ENCODE data around the gene TCTN2. TPM values are rescaled to one million over a fixed set of nuclear protein-coding genes. Genes with fewer than 3 reads are reported as not detected.

Gene TCTN2
- total RNA-seq, 1 donor from 2014 or later: 15.8 TPM

- DNase-seq (ENCODE audit: low spot score): no peak
- Mint-ChIP-seq H3K36me3 (peaks cover 8% of the 10 kb centered on the region), H3K27me3 (ENCODE audit: insufficient read depth, low read depth) (peaks cover 4% of the 10 kb centered on the region), H3K27ac (peak overlapping the region; percentile 97), H3K9me3 (no peaks in the 10 kb centered on the region), H3K4me1 (peaks cover 15% of the 10 kb centered on the region), H3K4me3 (peak overlapping the region; percentile 93)
- no peaks in the 10 kb centered on the region for H3K27me3 ChIP-seq
- H4K20me1 ChIP-seq (ENCODE audit: low read depth): no peaks in the 10 kb centered on the region
- H2AFZ ChIP-seq (replicated peaks): peak overlapping the region; percentile 61
- peak overlapping the region; percentile 91 for H3K9ac ChIP-seq
- peak overlapping the region; percentile 84 for H3K4me3 ChIP-seq
- H3K36me3 ChIP-seq: no peaks in the 10 kb centered on the region
- H3K79me2 ChIP-seq (ENCODE audit: low read depth): peaks cover 41% of the 10 kb centered on the region
- peak overlapping the region; percentile 82 for H3K4me2 ChIP-seq
- peaks cover 6% of the 10 kb centered on the region for H3K4me1 ChIP-seq
- H3K9me3 ChIP-seq (ENCODE audit: low read depth): no peaks in the 10 kb centered on the region
- no peaks in the 10 kb centered on the region for H3F3A ChIP-seq (ENCODE audit: low read depth)
- TF ChIP-seq EZH2phosphoT487 (IDR thresholded peaks at IDR 0.05) (no peak), EZH2 (IDR thresholded peaks at IDR 0.05) (no peak), CTCF (IDR thresholded peaks at IDR 0.05) (no peak)
- peak overlapping the region; percentile 20 for H3K27ac ChIP-seq
These were observed 36.8 kb upstream of the TCTN2 start for GRCh38 chr12:123634142-123634561.

- peaks cover 3% of the 10 kb centered on the region for H3K79me2 ChIP-seq (ENCODE audit: low read depth)
- no peak overlapping the region for H2AFZ ChIP-seq (replicated peaks)
- no peaks in the 10 kb centered on the region for H3F3A ChIP-seq (ENCODE audit: low read depth)
- H3K4me3 Mint-ChIP-seq: no peak overlapping the region
- DNase-seq (ENCODE audit: low spot score): no peak
- no peaks in the 10 kb centered on the region for H3K9me3 Mint-ChIP-seq
- H3K9ac ChIP-seq: no peak overlapping the region
- H3K27ac Mint-ChIP-seq: no peak overlapping the region
- peaks cover 15% of the 10 kb centered on the region for H3K36me3 ChIP-seq
- H3K27ac ChIP-seq: no peak overlapping the region
- no peak overlapping the region for H3K4me2 ChIP-seq
- H3K36me3 Mint-ChIP-seq: peaks cover 14% of the 10 kb centered on the region
- no peaks in the 10 kb centered on the region for H4K20me1 ChIP-seq (ENCODE audit: low read depth)
- H3K27me3 Mint-ChIP-seq (ENCODE audit: insufficient read depth, low read depth): no peaks in the 10 kb centered on the region
- H3K4me1 Mint-ChIP-seq: no peaks in the 10 kb centered on the region
- H3K9me3 ChIP-seq (ENCODE audit: low read depth): no peaks in the 10 kb centered on the region
- H3K4me1 ChIP-seq: no peaks in the 10 kb centered on the region
- H3K27me3 ChIP-seq: no peaks in the 10 kb centered on the region
- H3K4me3 ChIP-seq: no peak overlapping the region
- TF ChIP-seq EZH2 (IDR thresholded peaks at IDR 0.05): no peak
- no peak for TF ChIP-seq CTCF (IDR thresholded peaks at IDR 0.05)
- TF ChIP-seq EZH2phosphoT487 (IDR thresholded peaks at IDR 0.05): no peak
These were observed 27.0 kb upstream of the TCTN2 start for GRCh38 chr12:123643911-123644310.

GRCh38 chr12:123645380-123645779, 25.5 kb upstream of the TCTN2 start:
- Mint-ChIP-seq H3K27me3 (ENCODE audit: insufficient read depth, low read depth) (no peaks in the 10 kb centered on the region), H3K36me3 (peaks cover 12% of the 10 kb centered on the region), H3K4me1 (no peaks in the 10 kb centered on the region), H3K4me3 (no peak overlapping the region), H3K27ac (no peak overlapping the region), H3K9me3 (no peaks in the 10 kb centered on the region)
- H4K20me1 ChIP-seq (ENCODE audit: low read depth): no peaks in the 10 kb centered on the region
- TF ChIP-seq EZH2 (IDR thresholded peaks at IDR 0.05) (no peak), EZH2phosphoT487 (IDR thresholded peaks at IDR 0.05) (no peak), CTCF (IDR thresholded peaks at IDR 0.05) (no peak)
- H3K79me2 ChIP-seq (ENCODE audit: low read depth): no peaks in the 10 kb centered on the region
- H3K27ac ChIP-seq: no peak overlapping the region
- no peak overlapping the region for H3K9ac ChIP-seq
- H3K36me3 ChIP-seq: peaks cover 15% of the 10 kb centered on the region
- DNase-seq (ENCODE audit: low spot score): no peak
- no peaks in the 10 kb centered on the region for H3F3A ChIP-seq (ENCODE audit: low read depth)
- no peak overlapping the region for H3K4me2 ChIP-seq
- no peak overlapping the region for H2AFZ ChIP-seq (replicated peaks)
- H3K4me3 ChIP-seq: no peak overlapping the region
- H3K4me1 ChIP-seq: no peaks in the 10 kb centered on the region
- H3K27me3 ChIP-seq: no peaks in the 10 kb centered on the region
- H3K9me3 ChIP-seq (ENCODE audit: low read depth): no peaks in the 10 kb centered on the region
